Urinary bladder (tissue), 4 donors: ENCODE data around the gene RPL39. TPM values are rescaled to one million over a fixed set of nuclear protein-coding genes. Genes with fewer than 3 reads are reported as not detected.
"Not testable (repeated sequence)": the region's sequence is repeated elsewhere in the genome, so short reads cannot be mapped to it uniquely, and the experiment has no call there.

Experiments used
- DNase-seq: peaks from one replicate; pipeline ENCODE4 v3.0.0-alpha.2; 2015; ENCODE audit errors: extremely low spot score
- H3K27ac ChIP-seq: one replicate; pipeline ENCODE4 v1.5.1; 2013; ENCODE audit warnings: low read depth, mild to moderate bottlenecking, moderate library complexity
- H3K36me3 ChIP-seq: one replicate; pipeline ENCODE4 v1.6.1; 2013; ENCODE audit warnings: mild to moderate bottlenecking, moderate library complexity; ENCODE audit not compliant: insufficient read depth
- H3K4me1 ChIP-seq: one replicate; pipeline ENCODE4 v1.6.1; 2013; ENCODE audit warnings: mild to moderate bottlenecking, moderate library complexity; ENCODE audit not compliant: insufficient read depth
- H3K4me3 ChIP-seq: one replicate; pipeline ENCODE4 v1.5.1; 2013; ENCODE audit warnings: low read depth, low read length
- WGBS: extraction: QIAGEN DNeasy Blood & Tissue Kit; methylation state at CpG from one replicate; pipeline ENCODE4 v1.1.7; 2013; 5-methylcytosine and 5-hydroxymethylcytosine counted together
- polyA plus RNA-seq: library from polyadenylated mRNA; stranded (reverse); fragments of 200-250 nt; gene quantifications from one replicate; pipeline ENCODE4 v1.2.3, GENCODE V29; 2013
- small RNA-seq: library from RNA; depleted of rRNA; stranded (forward); fragments of <200 nt; gene quantifications from one replicate; pipeline ENCODE3, GENCODE V24; 2014
- total RNA-seq: library from RNA; depleted of rRNA; stranded (reverse); fragments of >200 nt; gene quantifications from one replicate; pipeline ENCODE4 v1.2.3, GENCODE V29; 2014
- donor health status: healthy with polysubstance abuse.
- donor health status: healthy.

RPL39 gene
- total and polyA plus RNA-seq, 2 donors: 2,621 to 4,581 TPM

DNA sequence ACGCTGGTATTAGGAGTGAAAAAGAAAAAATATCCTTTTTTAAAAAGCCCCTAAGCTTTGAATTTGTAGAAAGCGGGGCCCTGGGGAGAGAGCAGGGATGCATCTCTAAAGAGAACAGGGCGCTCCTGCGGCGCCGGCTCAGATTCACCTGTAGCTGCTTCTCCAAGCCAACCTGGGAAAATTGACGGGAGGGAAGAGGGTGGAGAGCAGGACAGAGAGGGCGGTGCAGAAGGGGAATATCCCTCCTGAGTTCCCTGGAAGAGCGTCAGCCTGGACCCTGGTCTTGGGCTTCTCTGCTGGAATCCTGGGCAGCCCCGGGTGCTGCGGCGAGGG is 33.8 kb downstream of the RPL39 start:
- Histone ChIP-seq H3K36me3 (no peaks in the 10 kb centered on the region), H3K27ac (no peak overlapping the region), H3K4me3 (no peak overlapping the region), H3K4me1 (no peaks in the 10 kb centered on the region)
- DNase-seq: no peak
- 62% methylated on average over 12 of the region's 12 CpGs for WGBS

GRCh38 chrX:119756926-119757635 is 34.3 kb downstream of the RPL39 start:
- Histone ChIP-seq H3K4me1 (no peaks in the 10 kb centered on the region), H3K4me3 (no peak overlapping the region), H3K27ac (no peak overlapping the region), H3K36me3 (no peaks in the 10 kb centered on the region)
- no peak for DNase-seq
- 85% methylated on average over 10 of the region's 10 CpGs for WGBS

DNA sequence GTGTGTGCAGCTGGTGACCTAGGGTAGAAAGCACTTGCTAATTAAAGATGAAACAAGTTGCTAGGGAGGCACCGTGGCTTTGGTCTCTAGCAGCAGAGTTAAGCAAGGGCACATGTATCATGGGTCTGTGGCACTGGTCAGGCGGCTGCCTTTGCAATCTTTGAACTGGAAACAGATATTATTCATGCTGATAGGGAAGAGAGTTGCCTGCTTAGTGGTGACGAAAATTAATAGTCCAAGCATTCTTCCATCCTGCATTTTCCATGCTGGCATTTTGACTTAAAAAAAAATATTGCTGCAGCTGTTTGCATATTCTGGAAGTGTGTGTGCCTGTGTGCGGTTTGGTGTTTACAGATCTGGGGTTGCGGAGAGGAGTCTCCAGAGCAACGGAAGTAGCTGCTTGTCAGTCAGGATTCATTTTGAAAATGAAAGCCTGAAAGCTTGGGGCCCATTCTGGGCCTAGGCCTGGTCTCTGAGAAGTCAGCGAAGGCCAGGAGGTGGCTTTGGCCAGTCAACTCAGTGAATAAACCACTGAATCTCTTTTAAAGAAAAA is 35.4 kb downstream of the RPL39 start:
- H3K36me3 ChIP-seq: no peaks in the 10 kb centered on the region
- H3K27ac ChIP-seq: no peak overlapping the region
- 69% methylated on average over 7 of the region's 7 CpGs for WGBS
- DNase-seq: no peak
- no peak overlapping the region for H3K4me3 ChIP-seq
- no peaks in the 10 kb centered on the region for H3K4me1 ChIP-seq

DNA sequence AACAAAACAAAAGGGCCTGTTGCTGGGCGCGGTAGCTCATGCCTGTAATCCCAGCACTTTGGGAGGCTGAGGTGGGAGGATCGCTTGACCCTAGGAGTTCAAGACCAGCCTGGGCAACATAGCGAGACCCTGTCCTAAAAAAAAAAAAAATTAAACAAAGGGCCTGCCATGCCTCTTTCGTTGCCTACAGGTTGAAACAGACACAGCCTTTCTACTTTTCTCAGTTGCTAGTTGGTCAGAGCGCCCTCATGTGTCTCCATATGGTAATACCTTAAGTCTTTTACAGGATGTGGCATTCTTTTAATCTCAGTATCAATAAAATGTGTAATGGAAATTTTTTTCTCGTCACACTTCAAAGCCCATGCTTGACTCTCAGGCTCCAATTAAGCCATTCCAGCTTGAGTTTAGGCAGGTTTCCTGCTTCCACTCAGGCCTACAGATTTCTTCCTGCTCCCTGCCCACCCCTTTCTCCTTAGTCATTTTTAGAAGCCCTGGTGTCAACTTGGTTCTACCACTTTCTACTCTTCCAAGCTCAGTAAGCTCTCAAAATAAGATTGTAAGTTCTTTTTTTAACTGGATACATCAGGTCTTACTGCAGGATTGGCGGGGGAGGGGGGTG is 37.7 kb downstream of the RPL39 start:
- Histone ChIP-seq H3K36me3 (no peaks in the 10 kb centered on the region), H3K4me3 (no peak overlapping the region), H3K27ac (no peak overlapping the region), H3K4me1 (no peaks in the 10 kb centered on the region)
- DNase-seq: no peak
- WGBS: 69% methylated on average over 8 of the region's 8 CpGs

GRCh38 chrX:119753001-119753400 is 38.4 kb downstream of the RPL39 start:
- WGBS: 87% methylated on average over 3 of the region's 3 CpGs
- Histone ChIP-seq H3K27ac (no peak overlapping the region), H3K4me1 (no peaks in the 10 kb centered on the region), H3K4me3 (no peak overlapping the region), H3K36me3 (no peaks in the 10 kb centered on the region)
- DNase-seq: no peak

DNA sequence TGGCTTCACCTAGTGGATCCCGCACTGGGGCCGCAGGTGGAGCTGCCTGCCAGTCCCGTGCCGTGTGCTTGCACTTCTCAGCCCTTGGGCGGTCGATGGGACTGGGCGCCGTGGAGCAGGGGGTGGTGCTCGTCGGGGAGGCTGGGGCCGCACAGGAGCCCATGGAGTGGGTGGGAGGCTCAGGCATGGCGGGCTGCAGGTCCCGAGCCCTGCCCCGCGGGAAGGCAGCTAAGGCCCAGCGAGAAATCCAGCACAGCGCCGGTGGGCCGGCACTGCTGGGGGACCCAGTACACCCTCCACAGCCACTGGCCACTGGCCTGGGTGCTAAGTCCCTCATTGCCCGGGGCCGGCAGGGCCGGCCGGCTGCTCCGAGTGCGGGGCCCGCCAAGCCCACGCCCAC is 40.7 kb downstream of the RPL39 start:
- not testable (repeated sequence) for H3K36me3 ChIP-seq, H3K4me1 ChIP-seq, H3K4me3 ChIP-seq, DNase-seq, H3K27ac ChIP-seq
- WGBS: 97% methylated on average over 11 of the region's 27 CpGs

- H3K36me3 ChIP-seq, H3K27ac ChIP-seq, H3K4me3 ChIP-seq, H3K4me1 ChIP-seq, DNase-seq: not testable (repeated sequence)
- 64% methylated on average over 9 of the region's 9 CpGs for WGBS
Measured at GRCh38 chrX:119750131-119750530, 41.3 kb downstream of the RPL39 start.

DNA sequence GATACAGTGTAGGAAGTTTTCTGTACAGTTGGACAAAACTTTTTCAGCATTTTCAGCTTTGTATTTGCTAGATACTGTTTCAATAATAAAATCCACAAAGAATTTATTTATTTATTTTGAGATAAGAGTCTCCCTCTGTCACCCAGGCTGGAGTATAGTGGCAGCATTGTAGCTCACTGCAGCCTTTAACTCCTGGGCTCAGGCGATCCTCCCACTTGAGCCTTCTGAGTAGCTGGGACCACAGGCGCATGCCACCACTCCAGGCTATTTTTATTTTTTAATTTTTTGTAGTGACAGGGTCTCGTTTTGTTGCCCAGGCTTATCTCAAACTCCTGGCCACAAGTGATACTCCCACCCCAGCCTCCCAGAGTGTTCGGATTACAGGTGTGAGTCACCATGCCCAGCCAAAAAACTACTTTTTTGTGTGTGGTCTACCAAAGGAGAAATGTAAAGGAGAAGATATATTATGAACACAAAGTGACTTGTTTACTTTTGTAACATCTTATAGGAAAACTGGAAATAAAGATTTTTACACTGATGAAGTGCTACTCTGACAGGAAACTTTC is 46.1 kb downstream of the RPL39 start:
- H3K4me1 ChIP-seq: no peaks in the 10 kb centered on the region
- H3K36me3 ChIP-seq: no peaks in the 10 kb centered on the region
- no peak overlapping the region for H3K27ac ChIP-seq
- DNase-seq: no peak
- no peak overlapping the region for H3K4me3 ChIP-seq
- WGBS: 56% methylated on average over 4 of the region's 4 CpGs

DNA sequence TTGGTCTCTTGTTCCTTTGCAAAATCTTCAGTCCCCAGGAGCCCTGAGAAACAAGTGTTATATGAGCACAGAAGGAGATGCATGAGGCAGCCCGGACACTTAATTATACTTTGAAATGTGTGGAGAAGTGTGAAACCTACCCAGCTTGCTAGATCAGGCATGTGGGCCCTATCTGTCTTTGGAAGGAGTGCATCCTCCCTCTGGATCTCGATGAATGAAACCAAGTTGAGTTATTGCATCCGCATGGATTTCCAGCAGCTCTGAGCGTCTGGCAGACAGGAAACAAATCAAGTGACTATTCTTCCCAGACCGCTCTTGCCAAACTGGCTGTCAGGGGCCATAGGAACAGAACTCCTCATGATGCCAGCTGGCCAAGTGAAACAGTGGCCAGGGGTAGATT is 52.7 kb downstream of the RPL39 start:
- H3K36me3 ChIP-seq: no peaks in the 10 kb centered on the region
- no peak for DNase-seq
- 52% methylated on average over 5 of the region's 5 CpGs for WGBS
- no peak overlapping the region for H3K27ac ChIP-seq
- no peak overlapping the region for H3K4me3 ChIP-seq
- H3K4me1 ChIP-seq: no peaks in the 10 kb centered on the region

Small RNAs within 50 kb of the gene (small RNA-seq; reads per million reads assigned to genes)
- not detected for gene SNORA69

Other genes starting within 250 kb of the RPL39 start
- gene STEEP1, start 226.2 kb downstream of the RPL39 start, total RNA-seq: 35.1 TPM
- 23.0 TPM for gene STEEP1, start 226.2 kb downstream of the RPL39 start, polyA plus RNA-seq
- gene UBE2A, start 217.1 kb downstream of the RPL39 start, total RNA-seq: 50.7 TPM
- gene UBE2A, start 217.1 kb downstream of the RPL39 start, polyA plus RNA-seq: 54.7 TPM
- gene NKRF, start 185.2 kb downstream of the RPL39 start, total RNA-seq: 8.6 TPM
- gene NKRF, start 185.2 kb downstream of the RPL39 start, polyA plus RNA-seq: 5.0 TPM
- gene SEPTIN6, start 98.5 kb downstream of the RPL39 start, total RNA-seq: 29.2 TPM
- 25.5 TPM for gene SEPTIN6, start 98.5 kb downstream of the RPL39 start, polyA plus RNA-seq
- gene SOWAHD, start 33.0 kb downstream of the RPL39 start, total RNA-seq: 0.26 TPM
- 0.25 TPM for gene SOWAHD, start 33.0 kb downstream of the RPL39 start, polyA plus RNA-seq
- 3.7 TPM for gene UPF3B, start 61.3 kb upstream of the RPL39 start, total RNA-seq
- 9.9 TPM for gene UPF3B, start 61.3 kb upstream of the RPL39 start, polyA plus RNA-seq
- gene RNF113A, start 80.1 kb upstream of the RPL39 start, total RNA-seq: 7.8 TPM
- 16.0 TPM for gene RNF113A, start 80.1 kb upstream of the RPL39 start, polyA plus RNA-seq
- 87.9 TPM for gene NDUFA1, start 80.2 kb upstream of the RPL39 start, total RNA-seq
- gene NDUFA1, start 80.2 kb upstream of the RPL39 start, polyA plus RNA-seq: 120 TPM
- gene AKAP14, start 104.3 kb upstream of the RPL39 start, total RNA-seq: not detected
- gene AKAP14, start 104.3 kb upstream of the RPL39 start, polyA plus RNA-seq: not detected
- gene NKAP, start 152.1 kb upstream of the RPL39 start, total RNA-seq: 11.5 TPM
- 6.8 TPM for gene NKAP, start 152.1 kb upstream of the RPL39 start, polyA plus RNA-seq